HCT116 (cell line): ENCODE results near the gene HERC3. TPM values are rescaled to one million over a fixed set of nuclear protein-coding genes. Genes with fewer than 3 reads are reported as not detected.

ENCODE experiments used
- ATAC-seq: fragments of 200-7000 bp; cut with Tn5 transposase; 2 replicates; pipeline ENCODE4 v1.9.1; 2020; ENCODE audit warnings: mild to moderate bottlenecking, moderate library complexity
- BruUV-seq: library from RNA; stranded (reverse); fragments of 400-500 nt; replicated peaks from 2 replicates; lab custom pipeline; 2021; lab: Mats Ljungman, UMichigan
- CTCF ChIA-PET: fragments of 300-600 bp; sonication (Branson Sonifier 250); formaldehyde crosslinking; loops from one replicate; lab custom pipeline; 2021; ENCODE audit warnings: antibody characterized with exemption; lab: Charles Lee
- POLR2A ChIA-PET: fragments of 300-600, 350-600 bp; sonication (Branson Sonifier 250); formaldehyde crosslinking; loops from one replicate; lab custom pipeline; 2021; ENCODE audit warnings: antibody characterized with exemption; lab: Charles Lee
- RAD21 ChIA-PET, 2 experiments: fragments of 300-600 bp; sonication (Branson Sonifier 250); formaldehyde crosslinking; loops; one replicate each; lab custom pipeline; 2023; ENCODE audit warnings: low total read pairs in 2 of 2; ENCODE audit not compliant: uncharacterized antibody in 2 of 2, unreplicated experiment in 2 of 2, low non-redundant PET in 1 of 2; lab: Charles Lee
- DNase-seq: peaks from one replicate; pipeline ENCODE4 v3.0.0-alpha.2; 2010; ENCODE audit warnings: low read depth, low spot score
- H2AFZ ChIP-seq: fragments of 200-600 bp; shearing (Covaris generic), sonication (generic); 2 replicates; pipeline ENCODE4 v1.6.1; 2017; ENCODE audit warnings: low read depth, mixed run types, mixed read lengths, antibody characterized with exemption, low read length; ENCODE audit not compliant: poor library complexity, severe bottlenecking
- H3K27ac ChIP-seq: 2 replicates; pipeline ENCODE4 v1.5.1; 2012; ENCODE audit warnings: low read depth, low read length
- H3K27me3 ChIP-seq: fragments of 200-600 bp; sonication (generic); 2 replicates; pipeline ENCODE4 v1.6.1; 2016; ENCODE audit warnings: mixed run types, low read length, mixed read lengths; ENCODE audit not compliant: insufficient read depth
- H3K36me3 ChIP-seq, 2 experiments: fragments of 200-500 bp in 1 of 2; fragments of 200-600 bp in 1 of 2; sonication (Bioruptor generic) in 1 of 2; sonication (generic) in 1 of 2; 2 replicates each; pipeline versions ENCODE4 v1.5.1 to v1.6.1; 2014 to 2016; ENCODE audit warnings: low read length in 2 of 2, inconsistent platforms in 1 of 2, mixed read lengths in 1 of 2, mixed run types in 1 of 2; ENCODE audit not compliant: insufficient read depth in 2 of 2, control insufficient read depth in 1 of 2
- H3K4me1 ChIP-seq, 2 experiments: fragments of 200-600 bp in 1 of 2; sonication (generic) in 1 of 2; 2 replicates each; pipeline versions ENCODE4 v1.5.1 to v1.6.1; 2012 to 2017; ENCODE audit warnings: low read length in 2 of 2, inconsistent platforms in 1 of 2, mild to moderate bottlenecking in 1 of 2, mixed read lengths in 1 of 2, mixed run types in 1 of 2, moderate library complexity in 1 of 2; ENCODE audit not compliant: insufficient read depth in 2 of 2, control insufficient read depth in 1 of 2
- H3K4me2 ChIP-seq: fragments of 200-600 bp; sonication (generic); 2 replicates; pipeline ENCODE4 v1.6.1; 2017; ENCODE audit warnings: mixed run types, low read length, mixed read lengths
- H3K4me3 ChIP-seq, 2 experiments: fragments of 200-600 bp in 1 of 2; sonication (generic) in 1 of 2; replicated peaks in 1 of 2; 2 replicates each; pipeline ENCODE4 v1.5.1; 2011 to 2016; ENCODE audit warnings: low read length in 2 of 2, control low read depth in 1 of 2, low read depth in 1 of 2, mild to moderate bottlenecking in 1 of 2, mixed read lengths in 1 of 2, mixed run types in 1 of 2
- H3K79me2 ChIP-seq: fragments of 200-600 bp; sonication (generic); 2 replicates; pipeline ENCODE4 v1.6.1; 2017; ENCODE audit warnings: mild to moderate bottlenecking, mixed run types, low read length, moderate library complexity, mixed read lengths; ENCODE audit not compliant: insufficient read depth
- H3K9ac ChIP-seq: fragments of 200-600 bp; sonication (generic); 2 replicates; pipeline ENCODE4 v1.6.1; 2016; ENCODE audit warnings: low read length, mixed read lengths
- H3K9me2 ChIP-seq: fragments of 200-600 bp; sonication (generic), shearing (Covaris generic); 2 replicates; pipeline ENCODE4 v1.6.1; 2017; ENCODE audit warnings: mixed run types, mild to moderate bottlenecking, moderate library complexity; ENCODE audit not compliant: insufficient read depth
- H3K9me3 ChIP-seq, 2 experiments: fragments of 200-500 bp in 1 of 2; fragments of 200-600 bp in 1 of 2; sonication (Bioruptor generic) in 1 of 2; sonication (generic) in 1 of 2; 2 replicates each; pipeline ENCODE4 v1.6.1; 2014 to 2017; ENCODE audit warnings: low read length in 2 of 2, mixed read lengths in 2 of 2, inconsistent platforms in 1 of 2, low read depth in 1 of 2, mild to moderate bottlenecking in 1 of 2, mixed run types in 1 of 2, moderate library complexity in 1 of 2; ENCODE audit not compliant: control insufficient read depth in 1 of 2, insufficient read depth in 1 of 2
- H4K20me1 ChIP-seq: fragments of 200-600 bp; sonication (generic), shearing (Covaris generic); 2 replicates; pipeline ENCODE4 v1.6.1; 2017; ENCODE audit warnings: mixed run types, mild to moderate bottlenecking, moderate library complexity; ENCODE audit not compliant: insufficient read depth
- ATF3 ChIP-seq: IDR thresholded peaks from 2 replicates; pipeline ENCODE4 v1.6.1; 2012
- CEBPB ChIP-seq: IDR thresholded peaks from 2 replicates; pipeline ENCODE4 v1.6.1; 2012; ENCODE audit warnings: low read depth
- CTCF ChIP-seq, 3 experiments: fragments of 200-600 bp in 1 of 3; sonication (generic) in 1 of 3; IDR thresholded peaks in 2 of 3; conservative IDR thresholded peaks in 1 of 3; 2 replicates each; pipeline ENCODE4 v1.5.1; 2012 to 2017; ENCODE audit warnings: low read depth in 2 of 3, low read length in 2 of 3, antibody characterized with exemption in 1 of 3, borderline replicate concordance in 1 of 3, control low read depth in 1 of 3, mild to moderate bottlenecking in 1 of 3, mixed read lengths in 1 of 3, mixed run types in 1 of 3, moderate library complexity in 1 of 3; ENCODE audit not compliant: insufficient read depth in 1 of 3
- ELF1 ChIP-seq: IDR thresholded peaks from 2 replicates; pipeline ENCODE4 v1.6.1; 2012; ENCODE audit warnings: low read depth, borderline replicate concordance
- EZH2 ChIP-seq: fragments of 200-600 bp; sonication (generic); IDR thresholded peaks from 2 replicates; pipeline ENCODE4 v1.6.1; 2017; ENCODE audit warnings: antibody characterized with exemption, mixed run types
- FOSL1 ChIP-seq: IDR thresholded peaks from 2 replicates; pipeline ENCODE4 v1.6.1; 2012; ENCODE audit warnings: low read depth
- JUND ChIP-seq: IDR thresholded peaks from 2 replicates; pipeline ENCODE4 v1.6.1; 2012
- MAX ChIP-seq: IDR thresholded peaks from 2 replicates; pipeline ENCODE4 v1.6.1; 2012
- POLR2A ChIP-seq: IDR thresholded peaks from 2 replicates; pipeline ENCODE4 v1.7.0; 2011; ENCODE audit warnings: borderline replicate concordance; ENCODE audit not compliant: insufficient read depth, insufficient read length; ENCODE audit errors: extremely low read depth
- POLR2AphosphoS5 ChIP-seq: IDR thresholded peaks from 2 replicates; pipeline ENCODE4 v1.6.1; 2011; ENCODE audit warnings: mild to moderate bottlenecking, low read depth, low read length, moderate library complexity
- RAD21 ChIP-seq: IDR thresholded peaks from 2 replicates; pipeline ENCODE4 v1.6.1; 2012; ENCODE audit warnings: low read depth, mild to moderate bottlenecking
- REST ChIP-seq: IDR thresholded peaks from 2 replicates; pipeline ENCODE4 v1.6.1; 2012; ENCODE audit warnings: low read depth
- SIN3A ChIP-seq: IDR thresholded peaks from 2 replicates; pipeline ENCODE4 v1.6.1; 2012; ENCODE audit warnings: low read depth
- SP1 ChIP-seq: IDR thresholded peaks from 2 replicates; pipeline ENCODE4 v1.6.1; 2012; ENCODE audit warnings: low read depth
- SRF ChIP-seq: IDR thresholded peaks from 2 replicates; pipeline ENCODE4 v1.6.1; 2012; ENCODE audit warnings: low read depth
- TCF7L2 ChIP-seq: IDR thresholded peaks from 2 replicates; pipeline ENCODE4 v1.7.0; 2011; ENCODE audit warnings: borderline replicate concordance, inconsistent platforms; ENCODE audit not compliant: insufficient read depth, insufficient read length; ENCODE audit errors: extremely low read depth
- YY1 ChIP-seq: IDR thresholded peaks from 2 replicates; pipeline ENCODE4 v1.6.1; 2011; ENCODE audit warnings: low read length, low read depth, moderate library complexity, mild to moderate bottlenecking; ENCODE audit not compliant: insufficient replicate concordance; ENCODE audit errors: extremely low read depth
- ZBTB33 ChIP-seq: IDR thresholded peaks from 2 replicates; pipeline ENCODE4 v1.6.1; 2011; ENCODE audit warnings: mild to moderate bottlenecking, low read length, moderate library complexity; ENCODE audit not compliant: insufficient replicate concordance; ENCODE audit errors: extremely low read depth
- ZFX ChIP-seq: fragments of 450-650 bp; IDR thresholded peaks from 2 replicates; pipeline ENCODE4 v1.6.1; 2017
- ZNF274 ChIP-seq: fragments of 200-500 bp; sonication (Bioruptor generic); IDR thresholded peaks from 2 replicates; pipeline ENCODE4 v1.6.1; 2014; ENCODE audit warnings: mild to moderate bottlenecking, low read depth, low read length, inconsistent platforms
- intact Hi-C: fragments of 100-400 bp; cut with micrococcal nuclease; formaldehyde crosslinking; loops from 2 replicates; pipeline ENCODE4 v1.10.0; 2022
- total RNA-seq: library from RNA; stranded (reverse); gene quantifications from one replicate; pipeline ENCODE4 v1.2.1, GENCODE V29; 2021; ENCODE audit not compliant: unreplicated experiment

Gene HERC3
- total RNA-seq, 1 experiment from 2014 or later = 10.8 TPM

- Histone ChIP-seq H3K27ac (no peak overlapping the region), H3K36me3 (no peaks in the 10 kb centered on the region), H3K9me2 (no peaks in the 10 kb centered on the region), H3K9ac (no peak overlapping the region), H3K9me3 (no peaks in the 10 kb centered on the region), H2AFZ (no peak overlapping the region), H3K4me2 (no peak overlapping the region), H3K4me3 (no peak overlapping the region), H4K20me1 (no peaks in the 10 kb centered on the region), H3K27me3 (no peaks in the 10 kb centered on the region), H3K79me2 (no peaks in the 10 kb centered on the region), H3K4me1 (no peaks in the 10 kb centered on the region)
- BruUV-seq = no TSS peak
- ATAC-seq = no peak
- RAD21 ChIA-PET = no interaction called here
- TF ChIP-seq YY1 (no peak), SRF (no peak), POLR2A (no peak), EZH2 (no peak), REST (no peak), ELF1 (no peak), TCF7L2 (no peak), CTCF (IDR thresholded peaks at IDR 0.05 in 2 of 3, conservative IDR thresholded peaks at IDR 0.05 in 1 of 3; ENCODE audit: borderline replicate concordance in 1 of 3, insufficient read depth in 1 of 3, low read depth in 2 of 3, low read length in 2 of 3) (no peak), SIN3A (no peak), ZBTB33 (no peak), SP1 (no peak), ZFX (no peak), MAX (no peak), JUND (no peak), CEBPB (no peak), ATF3 (no peak), RAD21 (no peak), ZNF274 (no peak), POLR2AphosphoS5 (no peak), FOSL1 (no peak)
- no peak for DNase-seq
- CTCF ChIA-PET = no interaction called here
- intact Hi-C loops = no loop called here
- POLR2A ChIA-PET = no interaction called here
These were observed 7.0 kb downstream of the HERC3 start for GRCh38 chr4:88599298-88599697.
